HCT116 (cell line): Measurements from ENCODE around the gene ZNF41. TPM values are rescaled to one million over a fixed set of nuclear protein-coding genes. Genes with fewer than 3 reads are reported as not detected.

Experiments used
- ATAC-seq: fragments of 200-7000 bp; cut with Tn5 transposase; 2 replicates; pipeline ENCODE4 v1.9.1; 2020; ENCODE audit warnings: mild to moderate bottlenecking, moderate library complexity
- BruUV-seq: library from RNA; stranded (reverse); fragments of 400-500 nt; replicated peaks from 2 replicates; lab custom pipeline; 2021; lab: Mats Ljungman, UMichigan
- CTCF ChIA-PET: fragments of 300-600 bp; sonication (Branson Sonifier 250); formaldehyde crosslinking; loops from one replicate; lab custom pipeline; 2021; ENCODE audit warnings: antibody characterized with exemption; lab: Charles Lee
- POLR2A ChIA-PET: fragments of 300-600, 350-600 bp; sonication (Branson Sonifier 250); formaldehyde crosslinking; loops from one replicate; lab custom pipeline; 2021; ENCODE audit warnings: antibody characterized with exemption; lab: Charles Lee
- RAD21 ChIA-PET, 2 experiments: fragments of 300-600 bp; sonication (Branson Sonifier 250); formaldehyde crosslinking; loops; one replicate each; lab custom pipeline; 2023; ENCODE audit warnings: low total read pairs in 2 of 2; ENCODE audit not compliant: uncharacterized antibody in 2 of 2, unreplicated experiment in 2 of 2, low non-redundant PET in 1 of 2; lab: Charles Lee
- DNase-seq: peaks from one replicate; pipeline ENCODE4 v3.0.0-alpha.2; 2010; ENCODE audit warnings: low read depth, low spot score
- H2AFZ ChIP-seq: fragments of 200-600 bp; shearing (Covaris generic), sonication (generic); 2 replicates; pipeline ENCODE4 v1.6.1; 2017; ENCODE audit warnings: low read depth, mixed run types, mixed read lengths, antibody characterized with exemption, low read length; ENCODE audit not compliant: poor library complexity, severe bottlenecking
- H3K27ac ChIP-seq: 2 replicates; pipeline ENCODE4 v1.5.1; 2012; ENCODE audit warnings: low read depth, low read length
- H3K27me3 ChIP-seq: fragments of 200-600 bp; sonication (generic); 2 replicates; pipeline ENCODE4 v1.6.1; 2016; ENCODE audit warnings: mixed run types, low read length, mixed read lengths; ENCODE audit not compliant: insufficient read depth
- H3K36me3 ChIP-seq, 2 experiments: fragments of 200-500 bp in 1 of 2; fragments of 200-600 bp in 1 of 2; sonication (Bioruptor generic) in 1 of 2; sonication (generic) in 1 of 2; 2 replicates each; pipeline versions ENCODE4 v1.5.1 to v1.6.1; 2014 to 2016; ENCODE audit warnings: low read length in 2 of 2, inconsistent platforms in 1 of 2, mixed read lengths in 1 of 2, mixed run types in 1 of 2; ENCODE audit not compliant: insufficient read depth in 2 of 2, control insufficient read depth in 1 of 2
- H3K4me1 ChIP-seq, 2 experiments: fragments of 200-600 bp in 1 of 2; sonication (generic) in 1 of 2; 2 replicates each; pipeline versions ENCODE4 v1.5.1 to v1.6.1; 2012 to 2017; ENCODE audit warnings: low read length in 2 of 2, inconsistent platforms in 1 of 2, mild to moderate bottlenecking in 1 of 2, mixed read lengths in 1 of 2, mixed run types in 1 of 2, moderate library complexity in 1 of 2; ENCODE audit not compliant: insufficient read depth in 2 of 2, control insufficient read depth in 1 of 2
- H3K4me2 ChIP-seq: fragments of 200-600 bp; sonication (generic); 2 replicates; pipeline ENCODE4 v1.6.1; 2017; ENCODE audit warnings: mixed run types, low read length, mixed read lengths
- H3K4me3 ChIP-seq, 2 experiments: fragments of 200-600 bp in 1 of 2; sonication (generic) in 1 of 2; replicated peaks in 1 of 2; 2 replicates each; pipeline ENCODE4 v1.5.1; 2011 to 2016; ENCODE audit warnings: low read length in 2 of 2, control low read depth in 1 of 2, low read depth in 1 of 2, mild to moderate bottlenecking in 1 of 2, mixed read lengths in 1 of 2, mixed run types in 1 of 2
- H3K79me2 ChIP-seq: fragments of 200-600 bp; sonication (generic); 2 replicates; pipeline ENCODE4 v1.6.1; 2017; ENCODE audit warnings: mild to moderate bottlenecking, mixed run types, low read length, moderate library complexity, mixed read lengths; ENCODE audit not compliant: insufficient read depth
- H3K9ac ChIP-seq: fragments of 200-600 bp; sonication (generic); 2 replicates; pipeline ENCODE4 v1.6.1; 2016; ENCODE audit warnings: low read length, mixed read lengths
- H3K9me2 ChIP-seq: fragments of 200-600 bp; sonication (generic), shearing (Covaris generic); 2 replicates; pipeline ENCODE4 v1.6.1; 2017; ENCODE audit warnings: mixed run types, mild to moderate bottlenecking, moderate library complexity; ENCODE audit not compliant: insufficient read depth
- H3K9me3 ChIP-seq, 2 experiments: fragments of 200-500 bp in 1 of 2; fragments of 200-600 bp in 1 of 2; sonication (Bioruptor generic) in 1 of 2; sonication (generic) in 1 of 2; 2 replicates each; pipeline ENCODE4 v1.6.1; 2014 to 2017; ENCODE audit warnings: low read length in 2 of 2, mixed read lengths in 2 of 2, inconsistent platforms in 1 of 2, low read depth in 1 of 2, mild to moderate bottlenecking in 1 of 2, mixed run types in 1 of 2, moderate library complexity in 1 of 2; ENCODE audit not compliant: control insufficient read depth in 1 of 2, insufficient read depth in 1 of 2
- H4K20me1 ChIP-seq: fragments of 200-600 bp; sonication (generic), shearing (Covaris generic); 2 replicates; pipeline ENCODE4 v1.6.1; 2017; ENCODE audit warnings: mixed run types, mild to moderate bottlenecking, moderate library complexity; ENCODE audit not compliant: insufficient read depth
- EZH2 ChIP-seq: fragments of 200-600 bp; sonication (generic); IDR thresholded peaks from 2 replicates; pipeline ENCODE4 v1.6.1; 2017; ENCODE audit warnings: antibody characterized with exemption, mixed run types
- JUND ChIP-seq: IDR thresholded peaks from 2 replicates; pipeline ENCODE4 v1.6.1; 2012
- POLR2A ChIP-seq: IDR thresholded peaks from 2 replicates; pipeline ENCODE4 v1.7.0; 2011; ENCODE audit warnings: borderline replicate concordance; ENCODE audit not compliant: insufficient read depth, insufficient read length; ENCODE audit errors: extremely low read depth
- POLR2AphosphoS5 ChIP-seq: IDR thresholded peaks from 2 replicates; pipeline ENCODE4 v1.6.1; 2011; ENCODE audit warnings: mild to moderate bottlenecking, low read depth, low read length, moderate library complexity
- RAD21 ChIP-seq: IDR thresholded peaks from 2 replicates; pipeline ENCODE4 v1.6.1; 2012; ENCODE audit warnings: low read depth, mild to moderate bottlenecking
- SIN3A ChIP-seq: IDR thresholded peaks from 2 replicates; pipeline ENCODE4 v1.6.1; 2012; ENCODE audit warnings: low read depth
- SRF ChIP-seq: IDR thresholded peaks from 2 replicates; pipeline ENCODE4 v1.6.1; 2012; ENCODE audit warnings: low read depth
- intact Hi-C: fragments of 100-400 bp; cut with micrococcal nuclease; formaldehyde crosslinking; loops from 2 replicates; pipeline ENCODE4 v1.10.0; 2022
- total RNA-seq: library from RNA; stranded (reverse); gene quantifications from one replicate; pipeline ENCODE4 v1.2.1, GENCODE V29; 2021; ENCODE audit not compliant: unreplicated experiment
- TF ChIP-seq, protein P1 (sequence below): IDR thresholded peaks from 2 replicates; pipeline ENCODE4 v1.6.1; 2012
- TF ChIP-seq, protein P2 (sequence below): IDR thresholded peaks from 2 replicates; pipeline ENCODE4 v1.6.1; 2012; ENCODE audit warnings: low read depth

Gene ZNF41
- total RNA-seq, 1 experiment from 2014 or later: 7.4 TPM

GRCh38 chrX:47502316-47503125 is 19.5 kb upstream of the ZNF41 start:
- no peak overlapping the region for H2AFZ ChIP-seq
- POLR2A ChIA-PET: interaction anchor here (0.6 to 0.7 kb wide), 2 partner anchors 272 to 1732 kb away, joined by 3 read pairs; no protein-coding TSS in a partner anchor
- no TSS peak for BruUV-seq
- intact Hi-C loops: no loop called here
- H3K4me1 ChIP-seq: peaks cover 0 to 2% of the 10 kb centered on the region in 2 experiments; a peak in 1 of 4 replicates
- H4K20me1 ChIP-seq: no peaks in the 10 kb centered on the region
- H3K9me3 ChIP-seq: no peaks in the 10 kb centered on the region
- CTCF ChIA-PET: no interaction called here
- TF ChIP-seq, protein P1, sequence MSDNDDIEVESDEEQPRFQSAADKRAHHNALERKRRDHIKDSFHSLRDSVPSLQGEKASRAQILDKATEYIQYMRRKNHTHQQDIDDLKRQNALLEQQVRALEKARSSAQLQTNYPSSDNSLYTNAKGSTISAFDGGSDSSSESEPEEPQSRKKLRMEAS: no peak
- TF ChIP-seq POLR2A: no peak
- TF ChIP-seq SIN3A: no peak
- no peak for TF ChIP-seq RAD21
- no peak for TF ChIP-seq JUND
- no peak for TF ChIP-seq SRF
- TF ChIP-seq POLR2AphosphoS5: no peak
- no peak for TF ChIP-seq EZH2
- TF ChIP-seq, protein P2, sequence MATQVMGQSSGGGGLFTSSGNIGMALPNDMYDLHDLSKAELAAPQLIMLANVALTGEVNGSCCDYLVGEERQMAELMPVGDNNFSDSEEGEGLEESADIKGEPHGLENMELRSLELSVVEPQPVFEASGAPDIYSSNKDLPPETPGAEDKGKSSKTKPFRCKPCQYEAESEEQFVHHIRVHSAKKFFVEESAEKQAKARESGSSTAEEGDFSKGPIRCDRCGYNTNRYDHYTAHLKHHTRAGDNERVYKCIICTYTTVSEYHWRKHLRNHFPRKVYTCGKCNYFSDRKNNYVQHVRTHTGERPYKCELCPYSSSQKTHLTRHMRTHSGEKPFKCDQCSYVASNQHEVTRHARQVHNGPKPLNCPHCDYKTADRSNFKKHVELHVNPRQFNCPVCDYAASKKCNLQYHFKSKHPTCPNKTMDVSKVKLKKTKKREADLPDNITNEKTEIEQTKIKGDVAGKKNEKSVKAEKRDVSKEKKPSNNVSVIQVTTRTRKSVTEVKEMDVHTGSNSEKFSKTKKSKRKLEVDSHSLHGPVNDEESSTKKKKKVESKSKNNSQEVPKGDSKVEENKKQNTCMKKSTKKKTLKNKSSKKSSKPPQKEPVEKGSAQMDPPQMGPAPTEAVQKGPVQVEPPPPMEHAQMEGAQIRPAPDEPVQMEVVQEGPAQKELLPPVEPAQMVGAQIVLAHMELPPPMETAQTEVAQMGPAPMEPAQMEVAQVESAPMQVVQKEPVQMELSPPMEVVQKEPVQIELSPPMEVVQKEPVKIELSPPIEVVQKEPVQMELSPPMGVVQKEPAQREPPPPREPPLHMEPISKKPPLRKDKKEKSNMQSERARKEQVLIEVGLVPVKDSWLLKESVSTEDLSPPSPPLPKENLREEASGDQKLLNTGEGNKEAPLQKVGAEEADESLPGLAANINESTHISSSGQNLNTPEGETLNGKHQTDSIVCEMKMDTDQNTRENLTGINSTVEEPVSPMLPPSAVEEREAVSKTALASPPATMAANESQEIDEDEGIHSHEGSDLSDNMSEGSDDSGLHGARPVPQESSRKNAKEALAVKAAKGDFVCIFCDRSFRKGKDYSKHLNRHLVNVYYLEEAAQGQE: no peak
- no peaks in the 10 kb centered on the region for H3K36me3 ChIP-seq
- no peak for ATAC-seq
- no peak for DNase-seq
- no peaks in the 10 kb centered on the region for H3K79me2 ChIP-seq
- H3K9me2 ChIP-seq: no peaks in the 10 kb centered on the region
- no peak overlapping the region for H3K4me2 ChIP-seq
- H3K27ac ChIP-seq: no peak overlapping the region
- RAD21 ChIA-PET: no interaction called here
- H3K27me3 ChIP-seq: no peaks in the 10 kb centered on the region
- no peak overlapping the region for H3K9ac ChIP-seq
- no peak overlapping the region for H3K4me3 ChIP-seq
